Naive thymus-derived CD4-positive, alpha-beta T cell (primary cell): ENCODE results near the gene CCDC186. TPM values are rescaled to one million over a fixed set of nuclear protein-coding genes. Genes with fewer than 3 reads are reported as not detected.

Experiments
- ATAC-seq: fragments of 150-1000 bp; cut with Tn5 transposase; 2 replicates; pipeline ENCODE4 v1.10.0; 2021; ENCODE audit warnings: mild to moderate bottlenecking, moderate library complexity
- CTCF ChIA-PET: fragments of 350-600 bp; sonication (Branson Sonifier 250); formaldehyde crosslinking; loops from one replicate; lab custom pipeline; 2021; ENCODE audit warnings: antibody characterized with exemption; lab: Charles Lee
- POLR2A ChIA-PET: fragments of 350-600 bp; sonication (Branson Sonifier 250); formaldehyde crosslinking; loops from one replicate; lab custom pipeline; 2021; ENCODE audit warnings: antibody characterized with exemption, inconsistent platforms; lab: Charles Lee
- DNase-seq, 9 donors: peaks; one replicate each; pipeline versions ENCODE4 v3.0.0 to v3.0.0-alpha.2; 2020 to 2022; ENCODE audit warnings: mixed read lengths in 1 of 9
- H3K27ac ChIP-seq: one replicate; pipeline ENCODE4 v1.7.0; 2013; ENCODE audit warnings: mild to moderate bottlenecking, low read depth, low read length, moderate library complexity
- H3K27me3 ChIP-seq, 2 donors: one replicate each; pipeline ENCODE4 v1.7.0; 2013; ENCODE audit warnings: low read length in 2 of 2, mild to moderate bottlenecking in 2 of 2, moderate library complexity in 2 of 2; ENCODE audit not compliant: control insufficient read depth in 2 of 2, insufficient read depth in 2 of 2
- H3K36me3 ChIP-seq, 3 experiments: 1 replicate in 2 of 3; 2 replicates in 1 of 3; pipeline ENCODE4 v1.7.0; 2013; ENCODE audit warnings: low read length in 3 of 3, mild to moderate bottlenecking in 3 of 3, moderate library complexity in 1 of 3; ENCODE audit not compliant: insufficient read depth in 3 of 3, control insufficient read depth in 2 of 3
- H3K4me1 ChIP-seq, 2 donors: one replicate each; pipeline ENCODE4 v1.7.0; 2013; ENCODE audit warnings: low read length in 2 of 2, mild to moderate bottlenecking in 2 of 2, moderate library complexity in 1 of 2; ENCODE audit not compliant: control insufficient read depth in 2 of 2, insufficient read depth in 2 of 2
- H3K4me3 ChIP-seq: 2 replicates; pipeline ENCODE4 v1.7.0; 2013; ENCODE audit warnings: mild to moderate bottlenecking, low read length
- H3K9me3 ChIP-seq, 3 experiments: 1 replicate in 2 of 3; 2 replicates in 1 of 3; pipeline ENCODE4 v1.7.0; 2013; ENCODE audit warnings: low read length in 3 of 3; ENCODE audit not compliant: control insufficient read depth in 2 of 3
- H3K27ac Mint-ChIP-seq, 9 donors: one replicate each; pipeline ENCODE4 v1.8.0; 2020 to 2022; ENCODE audit warnings: mixed read lengths in 9 of 9, mild to moderate bottlenecking in 8 of 9, moderate library complexity in 5 of 9, inconsistent platforms in 2 of 9
- H3K27me3 Mint-ChIP-seq, 5 donors: one replicate each; pipeline ENCODE4 v1.8.0; 2021 to 2022; ENCODE audit warnings: mixed read lengths in 5 of 5, mild to moderate bottlenecking in 1 of 5
- H3K36me3 Mint-ChIP-seq, 5 donors: one replicate each; pipeline ENCODE4 v1.8.0; 2020 to 2022; ENCODE audit warnings: mixed read lengths in 5 of 5, mild to moderate bottlenecking in 3 of 5, inconsistent platforms in 1 of 5
- H3K4me1 Mint-ChIP-seq, 7 donors: one replicate each; pipeline ENCODE4 v1.8.0; 2020 to 2022; ENCODE audit warnings: mixed read lengths in 7 of 7, mild to moderate bottlenecking in 3 of 7, inconsistent platforms in 1 of 7
- H3K4me3 Mint-ChIP-seq, 10 donors: one replicate each; pipeline ENCODE4 v1.8.0; 2020 to 2022; ENCODE audit warnings: mild to moderate bottlenecking in 10 of 10, mixed read lengths in 10 of 10, moderate library complexity in 6 of 10, inconsistent platforms in 2 of 10
- H3K9me3 Mint-ChIP-seq, 11 donors: one replicate each; pipeline ENCODE4 v1.8.0; 2020 to 2022; ENCODE audit warnings: mixed read lengths in 11 of 11, mild to moderate bottlenecking in 4 of 11, inconsistent platforms in 1 of 11, moderate library complexity in 1 of 11
- intact Hi-C, 2 donors: fragments of 100-400 bp; cut with micrococcal nuclease; formaldehyde crosslinking; loops; one replicate each; pipeline ENCODE4 v1.15.1; 2023
- polyA plus RNA-seq, 2 donors: library from polyadenylated mRNA; unstranded; fragments of 300-500 nt; fragmentation: Illumina TruSeq; gene quantifications; one replicate each; pipeline ENCODE4 v1.2.3, GENCODE V29; 2021
- total RNA-seq, 6 experiments: library from RNA in 5 of 6; stranded (reverse) in 5 of 6; gene quantifications; 1 replicate in 5 of 6; 2 replicates in 1 of 6; pipeline ENCODE4 v1.2.3 and lab custom pipeline; 2021 to 2026

CCDC186 gene
- total and polyA plus RNA-seq, 7 experiments from 2014 or later: 18.6 to 42.9 (median 33.2) TPM

GRCh38 chr10:114100848-114101741, 72.9 kb downstream of the CCDC186 start:
- H3K27me3 Mint-ChIP-seq: peaks cover 24 to 57% (median 27%) of the 10 kb centered on the region in 5 donors
- H3K27ac Mint-ChIP-seq: peak overlapping the region in 1 of 9 donors; percentile 76
- POLR2A ChIA-PET: no interaction called here
- H3K9me3 ChIP-seq: no peaks in the 10 kb centered on the region
- H3K36me3 ChIP-seq: no peaks in the 10 kb centered on the region
- H3K4me3 Mint-ChIP-seq: peak overlapping the region; percentile 62 to 76 (median 70)
- peaks cover 13 to 23% of the 10 kb centered on the region in 2 donors for H3K4me1 ChIP-seq
- H3K4me1 Mint-ChIP-seq: peaks cover 22 to 49% (median 39%) of the 10 kb centered on the region in 7 donors
- H3K4me3 ChIP-seq: no peak overlapping the region
- H3K9me3 Mint-ChIP-seq: no peaks in the 10 kb centered on the region
- peaks cover 0 to 4% (median 0%) of the 10 kb centered on the region in 5 donors for H3K36me3 Mint-ChIP-seq
- no peak for DNase-seq
- intact Hi-C loops: loop anchor here in 1 of 2 donors (5.0 kb wide), 1 partner anchor 419 kb away; no protein-coding TSS in a partner anchor
- ATAC-seq: no peak
- H3K27me3 ChIP-seq: peaks cover 4 to 6% of the 10 kb centered on the region in 2 donors
- CTCF ChIA-PET: interaction anchor here (0.6 to 2.2 kb wide), 5 partner anchors 10 to 395 kb away, joined by 3 to 7 read pairs (median 4); no protein-coding TSS in a partner anchor
- no peak overlapping the region for H3K27ac ChIP-seq

DNA sequence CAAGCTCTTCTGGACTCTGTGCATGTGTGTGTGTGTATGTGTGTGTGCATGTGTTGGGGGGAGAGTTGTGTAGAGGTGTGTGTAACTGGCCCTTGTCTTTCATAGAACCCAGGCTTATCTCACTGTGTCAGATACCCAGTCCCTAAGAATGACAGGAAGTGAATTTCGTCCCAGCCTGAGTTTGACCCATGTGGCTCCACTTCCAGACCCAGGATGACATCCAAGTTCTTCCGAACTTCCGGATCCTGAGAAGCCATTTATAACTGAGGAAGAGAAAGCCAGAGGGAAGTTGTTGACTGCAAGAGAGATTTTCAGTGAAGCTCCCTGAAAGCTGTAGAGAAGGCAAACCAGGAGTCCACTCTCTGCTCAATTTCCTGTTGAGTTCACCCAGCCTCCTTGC, 77.1 kb downstream of the CCDC186 start:
- Histone ChIP-seq H3K27ac (no peak overlapping the region), H3K4me3 (no peak overlapping the region), H3K36me3 (no peaks in the 10 kb centered on the region), H3K9me3 (no peaks in the 10 kb centered on the region), H3K4me1 (peaks cover 23 to 33% of the 10 kb centered on the region in 2 donors), H3K27me3 (peaks cover 0 to 6% of the 10 kb centered on the region in 2 donors)
- Mint-ChIP-seq H3K27ac (no peak overlapping the region), H3K36me3 (peaks cover 0 to 4% (median 0%) of the 10 kb centered on the region in 5 donors), H3K4me1 (peaks cover 32 to 65% (median 48%) of the 10 kb centered on the region in 7 donors), H3K4me3 (peak overlapping the region in 5 of 10 donors; percentile 2 to 63 (median 22)), H3K27me3 (peaks cover 19 to 63% (median 21%) of the 10 kb centered on the region in 5 donors), H3K9me3 (peaks cover 0 to 6% (median 0%) of the 10 kb centered on the region in 11 donors)
- ChIA-PET POLR2A (no interaction called here), CTCF (interaction anchor here (0.6 kb wide), 1 partner anchor 82 kb away, joined by 3 read pairs; no protein-coding TSS in a partner anchor)
- DNase-seq (no peak), ATAC-seq (no peak)
- intact Hi-C loops: loop anchor here in 1 of 2 donors (5.0 kb wide), 1 partner anchor 50 kb away; no protein-coding TSS in a partner anchor

- no peak overlapping the region for H3K27ac ChIP-seq
- ATAC-seq: peak; percentile 69
- H3K36me3 Mint-ChIP-seq: peaks cover 0 to 4% (median 0%) of the 10 kb centered on the region in 5 donors
- peak overlapping the region in 9 of 10 donors; percentile 15 to 63 (median 56) for H3K4me3 Mint-ChIP-seq
- ChIA-PET POLR2A (no interaction called here), CTCF (no interaction called here)
- H3K9me3 ChIP-seq: no peaks in the 10 kb centered on the region
- no peak overlapping the region for H3K4me3 ChIP-seq
- H3K36me3 ChIP-seq: no peaks in the 10 kb centered on the region
- H3K4me1 ChIP-seq: peaks cover 16 to 27% of the 10 kb centered on the region in 2 donors
- peaks cover 9 to 56% (median 13%) of the 10 kb centered on the region in 5 donors for H3K27me3 Mint-ChIP-seq
- no peak overlapping the region for H3K27ac Mint-ChIP-seq
- peaks cover 0 to under 1% of the 10 kb centered on the region in 2 donors for H3K27me3 ChIP-seq
- peaks cover 0 to 6% (median 0%) of the 10 kb centered on the region in 11 donors for H3K9me3 Mint-ChIP-seq
- intact Hi-C loops: loop anchor here in 1 of 2 donors (5.0 kb wide), 1 partner anchor 48 kb away; no protein-coding TSS in a partner anchor
- H3K4me1 Mint-ChIP-seq: peaks cover 25 to 55% (median 39%) of the 10 kb centered on the region in 7 donors
- DNase-seq: peak in 4 of 9 donors; percentile 24 to 34 (median 30)
Measured at GRCh38 chr10:114095559-114096337, 78.3 kb downstream of the CCDC186 start.

DNA sequence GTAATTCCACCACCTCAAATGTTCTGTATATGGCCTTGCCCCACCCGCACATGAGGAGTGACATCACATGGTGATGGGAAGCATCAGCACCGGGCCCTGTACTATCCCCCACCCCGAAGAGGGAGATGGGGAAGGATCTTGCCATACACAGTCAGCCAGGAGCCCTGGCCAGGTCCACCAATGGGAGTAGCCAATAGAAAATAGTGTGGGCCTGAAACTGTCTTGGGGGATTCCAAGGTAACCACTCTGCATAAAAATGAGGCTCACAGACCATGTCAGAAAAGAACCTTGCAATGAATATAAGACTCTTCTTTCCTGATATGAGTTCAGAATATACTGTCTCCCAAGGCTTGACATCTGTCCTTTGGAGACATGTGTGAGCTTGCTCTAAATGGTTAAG, 79.2 kb downstream of the CCDC186 start:
- no peaks in the 10 kb centered on the region for H3K36me3 ChIP-seq
- no peak for ATAC-seq
- no peak overlapping the region for H3K27ac ChIP-seq
- Mint-ChIP-seq H3K4me3 (peak overlapping the region in 1 of 10 donors; percentile 25), H3K4me1 (peaks cover 17 to 46% (median 29%) of the 10 kb centered on the region in 7 donors), H3K9me3 (peaks cover 0 to 6% (median 0%) of the 10 kb centered on the region in 11 donors), H3K36me3 (no peaks in the 10 kb centered on the region), H3K27me3 (peaks cover 0 to 47% (median 6%) of the 10 kb centered on the region in 5 donors), H3K27ac (no peak overlapping the region)
- no peaks in the 10 kb centered on the region for H3K9me3 ChIP-seq
- H3K4me1 ChIP-seq: peaks cover 16 to 26% of the 10 kb centered on the region in 2 donors
- no peaks in the 10 kb centered on the region for H3K27me3 ChIP-seq
- DNase-seq: no peak
- intact Hi-C loops: loop anchor here in 1 of 2 donors (5.0 kb wide), 1 partner anchor 47 kb away; no protein-coding TSS in a partner anchor
- no peak overlapping the region for H3K4me3 ChIP-seq
- CTCF ChIA-PET: no interaction called here
- POLR2A ChIA-PET: no interaction called here

DNA sequence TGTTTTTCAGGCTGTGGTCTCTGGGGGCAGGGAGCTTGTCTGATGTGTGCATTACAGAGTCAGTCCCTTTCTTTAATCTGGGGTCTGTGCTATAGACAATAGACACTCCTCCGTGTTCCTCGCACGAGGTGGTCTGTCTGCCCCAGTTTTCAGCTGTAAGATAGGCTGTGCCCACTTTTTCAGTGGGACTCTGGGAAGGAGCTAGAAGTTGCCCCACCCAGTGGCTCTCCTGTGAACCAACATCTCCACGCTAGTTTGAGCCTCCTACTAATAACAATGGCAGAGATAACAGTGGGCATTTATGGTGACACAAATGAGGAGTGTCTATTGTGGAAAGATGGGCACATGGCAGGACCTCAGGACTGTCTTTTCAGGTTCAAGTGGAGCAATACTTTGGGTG, 86.3 kb downstream of the CCDC186 start:
- H3K9me3 ChIP-seq: no peaks in the 10 kb centered on the region
- ATAC-seq (no peak), DNase-seq (no peak)
- H3K4me1 ChIP-seq: no peaks in the 10 kb centered on the region
- POLR2A ChIA-PET: no interaction called here
- Mint-ChIP-seq H3K4me3 (no peak overlapping the region), H3K27me3 (peaks cover 0 to 12% (median 4%) of the 10 kb centered on the region in 5 donors), H3K9me3 (no peaks in the 10 kb centered on the region), H3K36me3 (no peaks in the 10 kb centered on the region), H3K4me1 (no peaks in the 10 kb centered on the region), H3K27ac (no peak overlapping the region)
- no peaks in the 10 kb centered on the region for H3K27me3 ChIP-seq
- H3K4me3 ChIP-seq: no peak overlapping the region
- CTCF ChIA-PET: no interaction called here
- no peak overlapping the region for H3K27ac ChIP-seq
- intact Hi-C loops: loop anchor here in 1 of 2 donors (10.0 kb wide), 1 partner anchor 697 kb away; no protein-coding TSS in a partner anchor
- H3K36me3 ChIP-seq: no peaks in the 10 kb centered on the region

DNA sequence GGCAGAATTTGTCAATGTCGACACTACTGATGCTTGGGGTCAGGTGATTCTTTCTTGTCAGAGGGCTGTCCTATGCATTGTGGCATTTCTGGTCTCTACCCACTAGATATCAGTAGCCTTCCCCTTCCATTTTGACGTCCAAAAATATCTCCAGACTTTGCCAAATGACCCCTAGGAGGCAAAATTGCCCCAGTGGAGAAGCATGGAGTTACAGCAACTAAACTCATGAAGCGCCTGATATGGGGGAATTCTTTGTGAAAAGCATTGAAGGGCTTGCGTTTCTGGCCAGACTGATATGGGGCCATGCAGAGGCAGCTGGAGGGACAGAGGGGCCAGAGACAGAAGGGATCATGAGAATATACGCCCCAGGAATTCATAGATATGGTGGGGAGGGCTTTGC, 86.7 kb downstream of the CCDC186 start:
- H3K27ac Mint-ChIP-seq: no peak overlapping the region

More for the DNA sequence above, 86.7 kb downstream of the CCDC186 start:
- H3K4me3 ChIP-seq: no peak overlapping the region
- H3K4me1 ChIP-seq: no peaks in the 10 kb centered on the region
- H3K4me3 Mint-ChIP-seq: no peak overlapping the region
- peaks cover 0 to 11% (median 4%) of the 10 kb centered on the region in 5 donors for H3K27me3 Mint-ChIP-seq
- H3K36me3 Mint-ChIP-seq: no peaks in the 10 kb centered on the region
- no peaks in the 10 kb centered on the region for H3K27me3 ChIP-seq
- ChIA-PET POLR2A (no interaction called here), CTCF (no interaction called here)
- no peaks in the 10 kb centered on the region for H3K4me1 Mint-ChIP-seq
- H3K27ac ChIP-seq: no peak overlapping the region
- H3K36me3 ChIP-seq: no peaks in the 10 kb centered on the region
- intact Hi-C loops: loop anchor here in 1 of 2 donors (10.0 kb wide), 1 partner anchor 698 kb away; no protein-coding TSS in a partner anchor
- H3K9me3 Mint-ChIP-seq: no peaks in the 10 kb centered on the region
- no peak for ATAC-seq
- H3K9me3 ChIP-seq: no peaks in the 10 kb centered on the region
- DNase-seq: no peak
